ACC112 (cell line): Measurements from ENCODE around the gene DBX1.

Experiments
- H2AFZ ChIP-seq: fragments of 200-600 bp; sonication (generic); one replicate; pipeline ENCODE4 v1.6.0; 2017; ENCODE audit warnings: antibody characterized with exemption, low read length; ENCODE audit not compliant: unreplicated experiment
- H3K27ac ChIP-seq: fragments of 200-600 bp; sonication (generic); 2 replicates; pipeline ENCODE4 v1.5.1; 2014; ENCODE audit warnings: low read depth, mild to moderate bottlenecking, antibody characterized with exemption, low read length, moderate library complexity
- H3K27me3 ChIP-seq: fragments of 200-600 bp; sonication (generic); 2 replicates; pipeline ENCODE4 v1.6.1; 2014; ENCODE audit warnings: mild to moderate bottlenecking, antibody characterized with exemption, low read length, moderate library complexity, mixed read lengths; ENCODE audit not compliant: insufficient read depth
- H3K36me3 ChIP-seq: fragments of 200-600 bp; sonication (generic); 2 replicates; pipeline ENCODE4 v1.6.1; 2016; ENCODE audit warnings: mild to moderate bottlenecking, antibody characterized with exemption, low read length, moderate library complexity, mixed read lengths; ENCODE audit not compliant: insufficient read depth
- H3K4me1 ChIP-seq: fragments of 200-600 bp; sonication (generic); one replicate; pipeline ENCODE4 v1.6.1; 2016; ENCODE audit warnings: low read length, mixed read lengths; ENCODE audit not compliant: insufficient read depth, unreplicated experiment, control insufficient read depth
- H3K4me3 ChIP-seq: fragments of 200-600 bp; sonication (generic); 2 replicates; pipeline ENCODE4 v1.5.1; 2014; ENCODE audit warnings: mild to moderate bottlenecking, low read depth, low read length
- H3K79me2 ChIP-seq: fragments of 200-600 bp; sonication (generic); one replicate; pipeline ENCODE4 v1.6.0; 2016; ENCODE audit warnings: low read length; ENCODE audit not compliant: control insufficient read depth, unreplicated experiment, insufficient read depth

DBX1 gene

DNA sequence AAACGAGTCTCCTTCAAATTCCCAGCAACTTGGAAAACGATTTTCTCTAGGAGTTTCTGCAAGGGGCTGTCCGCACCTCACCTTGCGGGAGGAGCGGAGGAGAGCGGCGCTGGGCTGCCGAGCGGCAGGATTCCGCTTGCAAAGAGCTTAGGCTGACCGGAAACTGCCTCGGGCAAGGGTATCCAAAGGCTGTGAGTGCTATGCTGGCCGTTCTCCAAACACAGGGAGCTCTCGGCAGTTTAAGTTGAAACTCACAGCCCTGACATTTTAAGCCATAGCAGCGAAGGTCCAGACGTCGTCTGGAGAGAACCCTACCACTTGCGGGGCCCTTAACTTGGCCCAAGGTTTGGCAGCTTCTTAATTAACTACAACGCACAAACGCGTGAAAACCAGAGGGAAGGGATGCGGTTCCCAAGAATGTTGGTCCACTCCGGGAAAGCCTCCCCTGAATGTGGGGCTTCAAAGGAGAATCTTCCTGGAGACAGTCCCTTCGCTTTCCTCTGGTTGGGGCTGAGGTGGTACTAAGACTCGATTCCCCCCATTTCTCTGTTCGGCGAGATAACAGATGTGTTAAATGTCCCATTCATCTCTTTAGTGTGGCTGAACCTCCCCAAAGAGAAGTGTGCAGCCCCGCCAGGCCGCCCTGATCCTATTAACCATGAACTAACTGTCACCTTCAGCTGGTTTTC lies 1.1 kb upstream of the DBX1 start:
- Histone ChIP-seq H3K4me3 (no peak overlapping the region), H3K27me3 (peaks cover 99% of the 10 kb centered on the region), H3K27ac (no peak overlapping the region), H2AFZ (no peak overlapping the region), H3K79me2 (no peaks in the 10 kb centered on the region), H3K36me3 (no peaks in the 10 kb centered on the region), H3K4me1 (peaks cover 5% of the 10 kb centered on the region)

GRCh38 chr11:20159466-20160381 lies 551 bp downstream of the DBX1 start:
- peaks cover 100% of the 10 kb centered on the region for H3K27me3 ChIP-seq
- H3K4me3 ChIP-seq, result no peak overlapping the region
- peaks cover 5% of the 10 kb centered on the region for H3K4me1 ChIP-seq
- no peaks in the 10 kb centered on the region for H3K36me3 ChIP-seq
- no peaks in the 10 kb centered on the region for H3K79me2 ChIP-seq
- no peak overlapping the region for H3K27ac ChIP-seq
- no peak overlapping the region for H2AFZ ChIP-seq

- no peak overlapping the region for H2AFZ ChIP-seq
- H3K27me3 ChIP-seq, result peaks cover 96% of the 10 kb centered on the region
- H3K4me3 ChIP-seq, result no peak overlapping the region
- H3K36me3 ChIP-seq, result no peaks in the 10 kb centered on the region
- peaks cover 10% of the 10 kb centered on the region for H3K4me1 ChIP-seq
- H3K79me2 ChIP-seq, result no peaks in the 10 kb centered on the region
- no peak overlapping the region for H3K27ac ChIP-seq
Measured at GRCh38 chr11:20158597-20159257, 1.5 kb downstream of the DBX1 start.

GRCh38 chr11:20157728-20158127 lies 2.5 kb downstream of the DBX1 start:
- Histone ChIP-seq H3K79me2 (no peaks in the 10 kb centered on the region), H2AFZ (no peak overlapping the region), H3K36me3 (no peaks in the 10 kb centered on the region), H3K27me3 (peaks cover 86% of the 10 kb centered on the region), H3K27ac (no peak overlapping the region), H3K4me1 (peaks cover 6% of the 10 kb centered on the region), H3K4me3 (no peak overlapping the region)

DNA sequence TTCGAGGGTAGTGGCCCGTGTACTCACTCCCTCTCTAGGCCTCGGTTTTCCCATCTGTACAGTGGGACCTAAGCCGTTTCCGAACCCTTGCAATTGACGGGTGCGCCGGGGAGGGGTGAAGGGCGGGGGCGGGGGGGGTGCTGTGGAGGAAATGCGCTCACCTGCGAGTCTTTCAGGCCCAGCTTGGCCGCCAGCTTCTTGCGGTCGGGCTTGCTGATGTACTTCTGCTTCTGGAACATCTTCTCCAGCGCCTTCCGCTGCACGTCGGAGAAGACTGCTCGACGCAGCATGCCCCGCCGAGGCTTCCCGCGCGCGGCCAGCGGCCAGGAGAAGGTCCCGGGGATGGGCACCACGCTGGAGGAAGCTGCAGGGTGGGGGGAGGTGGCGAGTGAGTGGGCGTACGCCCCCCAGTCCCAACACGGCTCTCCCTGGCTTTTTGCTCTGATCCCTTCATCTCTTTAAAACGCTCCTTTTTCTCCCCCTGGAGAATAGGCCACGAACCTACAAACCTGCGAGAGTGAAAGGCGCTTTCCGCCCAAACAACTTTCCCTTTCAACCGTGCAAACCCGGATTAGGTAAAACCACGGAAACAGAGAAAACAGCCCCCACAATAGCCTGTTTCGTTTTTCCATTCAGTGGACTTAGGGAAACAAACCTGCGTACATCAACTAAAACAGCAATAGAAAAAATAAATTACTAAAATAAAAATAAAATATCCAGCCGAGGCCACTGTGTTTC lies 3.2 kb downstream of the DBX1 start:
- Histone ChIP-seq H3K27ac (no peak overlapping the region), H3K27me3 (peaks cover 79% of the 10 kb centered on the region), H2AFZ (no peak overlapping the region), H3K36me3 (no peaks in the 10 kb centered on the region), H3K4me3 (no peak overlapping the region; the same call in 1 of the 2 replicates), H3K79me2 (no peaks in the 10 kb centered on the region), H3K4me1 (peaks cover 5% of the 10 kb centered on the region)

- H2AFZ ChIP-seq, result no peak overlapping the region
- H3K4me3 ChIP-seq, result no peak overlapping the region
Measured at GRCh38 chr11:20156280-20156875, 3.9 kb downstream of the DBX1 start.

GRCh38 chr11:20155683-20156279 lies 4.5 kb downstream of the DBX1 start:
- Histone ChIP-seq H3K27me3 (peaks cover 71% of the 10 kb centered on the region), H3K79me2 (no peaks in the 10 kb centered on the region), H3K4me3 (no peak overlapping the region), H3K4me1 (peaks cover 5% of the 10 kb centered on the region), H2AFZ (no peak overlapping the region), H3K36me3 (no peaks in the 10 kb centered on the region), H3K27ac (no peak overlapping the region)

More at GRCh38 chr11:20156280-20156875, 3.9 kb downstream of the DBX1 start:
- Histone ChIP-seq H3K36me3 (no peaks in the 10 kb centered on the region), H3K27ac (no peak overlapping the region), H3K27me3 (peaks cover 76% of the 10 kb centered on the region), H3K79me2 (no peaks in the 10 kb centered on the region), H3K4me1 (peaks cover 5% of the 10 kb centered on the region)

- Histone ChIP-seq H3K4me1 (peaks cover 5% of the 10 kb centered on the region), H3K36me3 (no peaks in the 10 kb centered on the region), H3K27me3 (peaks cover 67% of the 10 kb centered on the region), H3K79me2 (no peaks in the 10 kb centered on the region), H3K27ac (no peak overlapping the region), H3K4me3 (no peak overlapping the region), H2AFZ (no peak overlapping the region)
Measured at GRCh38 chr11:20154381-20154780, 5.9 kb downstream of the DBX1 start.

- Histone ChIP-seq H3K4me1 (no peaks in the 10 kb centered on the region), H3K79me2 (no peaks in the 10 kb centered on the region), H3K36me3 (no peaks in the 10 kb centered on the region), H2AFZ (no peak overlapping the region), H3K27me3 (no peaks in the 10 kb centered on the region; the same call in 1 of the 2 replicates), H3K27ac (no peak overlapping the region), H3K4me3 (no peak overlapping the region)
Measured at GRCh38 chr11:20138707-20139106, 21.6 kb downstream of the DBX1 start.
